ENCODE data around the gene ATP6V0B. TPM values are rescaled to one million over a fixed set of nuclear protein-coding genes. Genes with fewer than 3 reads are reported as not detected.
A peak's percentile ranks its signal among the peaks of the same experiment; 100 is the strongest.

The ATP6V0B gene
- total and polyA plus RNA-seq, 9 of the 15 experiments (the other 6 are each of a cell fraction or from before 2014, with no cell fraction given), result 137 to 328 (median 220) TPM

- Histone ChIP-seq H3K79me2 (ENCODE audit: control insufficient read depth, insufficient read depth, low read length) (peaks cover 67% of the 10 kb centered on the region), H2AFZ (ENCODE audit: low read depth, low read length) (no peak overlapping the region), H3K9ac (ENCODE audit: insufficient read depth in 1 of 2, low read depth in 2 of 2, low read length in 2 of 2) (peak overlapping the region; percentile 75 to 99; a peak in 3 of 4 replicates), H3K27ac (ENCODE audit: extremely low read depth, low read depth, low read length) (no peak overlapping the region), H3K9me1 (ENCODE audit: control insufficient read depth, insufficient read depth, low read length) (peaks cover 21% of the 10 kb centered on the region), H4K20me1 (replicated peaks; ENCODE audit: control insufficient read depth, insufficient read depth, low read length) (peaks cover 25% of the 10 kb centered on the region), H3K4me3 (no peak overlapping the region), H3K4me2 (ENCODE audit: insufficient read depth, low read length) (no peak overlapping the region; the same call in 1 of the 2 replicates), H3K27me3 (ENCODE audit: control insufficient read depth in 2 of 2, insufficient read depth in 2 of 2, low read length in 2 of 2) (no peaks in the 10 kb centered on the region), H3K9me3 (replicated peaks; ENCODE audit: control insufficient read depth, insufficient read depth, low read depth, low read length) (no peaks in the 10 kb centered on the region), H3K36me3 (ENCODE audit: control insufficient read depth, insufficient read depth, low read length) (peaks cover 81% of the 10 kb centered on the region), H3K4me1 (replicated peaks in 1 of 2; ENCODE audit: control insufficient read depth in 2 of 2, insufficient read depth in 2 of 2, low read length in 2 of 2) (peaks cover 42 to 78% of the 10 kb centered on the region in 2 experiments)
- no TSS peak for BruUV-seq (replicated peaks)
- ChIA-PET POLR2A (interaction anchor here (0.6 to 1.2 kb wide), 3 partner anchors 8 to 67 kb away, joined by 3 to 4 read pairs (median 3); no protein-coding TSS in a partner anchor), CTCF (ENCODE audit: low intra/inter-chr PET ratio) (no interaction called here)
- TF ChIP-seq RBFOX2 (IDR thresholded peaks at IDR 0.05; ENCODE audit: low read depth, low read length) (peak; percentile 41; the same call in 1 of the 2 replicates), ZNF3 (CRISPR knock-in tag; IDR thresholded peaks at IDR 0.05) (no peak), ZBTB49 (CRISPR knock-in tag; IDR thresholded peaks at IDR 0.05; ENCODE audit: borderline replicate concordance) (no peak), ZBTB33 (CRISPR knock-in tag; IDR thresholded peaks at IDR 0.05) (0 out of 2 replicates have a peak, but pooled peaks have one; percentile 60)
- intact Hi-C loops (cut with micrococcal nuclease) (no loop called here), in situ Hi-C loops (cut with MboI) (no loop called here)
- DNase-seq (ENCODE audit: extremely low read depth in 1 of 4, low spot score in 3 of 4), result no peak
- FAIRE-seq, result no peak
- no peak for ATAC-seq
- 94% methylated on average over 15 of the region's 20 CpGs for WGBS (ENCODE audit: insufficient coverage, low coverage, missing lambda C conversion rate)
Observed at GRCh38 chr1:43981135-43981491, 6.4 kb downstream of the ATP6V0B start.

Data from K562 (cell line).